OCI-LY7 (cell line): Measurements from ENCODE around the gene SLC6A18.

Experiments
- EZH2phosphoT487 ChIP-seq: fragments of 200-600 bp; sonication (generic); IDR thresholded peaks from 2 replicates; pipeline ENCODE4 v1.6.1; 2018; ENCODE audit warnings: low read depth, borderline replicate concordance, mild to moderate bottlenecking, mixed run types, antibody characterized with exemption, low read length, moderate library complexity, mixed read lengths
- TF ChIP-seq, protein P1 (sequence below): fragments of 200-600 bp; sonication (generic); conservative IDR thresholded peaks from 2 replicates; pipeline ENCODE4 v1.5.1; 2014; ENCODE audit warnings: mild to moderate bottlenecking, antibody characterized with exemption, low read length, moderate library complexity, mixed read lengths

GRCh38 chr5:1209489-1209852 is 15.7 kb upstream of the SLC6A18 start:
- TF ChIP-seq, protein P1, sequence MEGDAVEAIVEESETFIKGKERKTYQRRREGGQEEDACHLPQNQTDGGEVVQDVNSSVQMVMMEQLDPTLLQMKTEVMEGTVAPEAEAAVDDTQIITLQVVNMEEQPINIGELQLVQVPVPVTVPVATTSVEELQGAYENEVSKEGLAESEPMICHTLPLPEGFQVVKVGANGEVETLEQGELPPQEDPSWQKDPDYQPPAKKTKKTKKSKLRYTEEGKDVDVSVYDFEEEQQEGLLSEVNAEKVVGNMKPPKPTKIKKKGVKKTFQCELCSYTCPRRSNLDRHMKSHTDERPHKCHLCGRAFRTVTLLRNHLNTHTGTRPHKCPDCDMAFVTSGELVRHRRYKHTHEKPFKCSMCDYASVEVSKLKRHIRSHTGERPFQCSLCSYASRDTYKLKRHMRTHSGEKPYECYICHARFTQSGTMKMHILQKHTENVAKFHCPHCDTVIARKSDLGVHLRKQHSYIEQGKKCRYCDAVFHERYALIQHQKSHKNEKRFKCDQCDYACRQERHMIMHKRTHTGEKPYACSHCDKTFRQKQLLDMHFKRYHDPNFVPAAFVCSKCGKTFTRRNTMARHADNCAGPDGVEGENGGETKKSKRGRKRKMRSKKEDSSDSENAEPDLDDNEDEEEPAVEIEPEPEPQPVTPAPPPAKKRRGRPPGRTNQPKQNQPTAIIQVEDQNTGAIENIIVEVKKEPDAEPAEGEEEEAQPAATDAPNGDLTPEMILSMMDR = no peak
- no peak for TF ChIP-seq EZH2phosphoT487
